Liver (tissue), 3 donors: ENCODE data around the gene ELOA.

Source experiments
- RXRA ChIP-seq, 2 donors: IDR thresholded peaks; 2 replicates each; pipeline ENCODE4 v1.6.1; 2017 to 2018; ENCODE audit warnings: antibody characterized with exemption in 2 of 2, mild to moderate bottlenecking in 1 of 2
- TAF1 ChIP-seq: conservative IDR thresholded peaks from 2 replicates; pipeline ENCODE4 v1.6.1; 2016; ENCODE audit warnings: antibody characterized with exemption, mild to moderate bottlenecking
- TF ChIP-seq, protein P1 (sequence below): fragments of 150-350 bp; IDR thresholded peaks from 2 replicates; pipeline ENCODE4 v1.5.1; 2017; ENCODE audit warnings: improper control_type of control experiment, low read depth, low read length; ENCODE audit not compliant: missing input control
- donor health status: healthy.
- donor health status: healthy.

DNA sequence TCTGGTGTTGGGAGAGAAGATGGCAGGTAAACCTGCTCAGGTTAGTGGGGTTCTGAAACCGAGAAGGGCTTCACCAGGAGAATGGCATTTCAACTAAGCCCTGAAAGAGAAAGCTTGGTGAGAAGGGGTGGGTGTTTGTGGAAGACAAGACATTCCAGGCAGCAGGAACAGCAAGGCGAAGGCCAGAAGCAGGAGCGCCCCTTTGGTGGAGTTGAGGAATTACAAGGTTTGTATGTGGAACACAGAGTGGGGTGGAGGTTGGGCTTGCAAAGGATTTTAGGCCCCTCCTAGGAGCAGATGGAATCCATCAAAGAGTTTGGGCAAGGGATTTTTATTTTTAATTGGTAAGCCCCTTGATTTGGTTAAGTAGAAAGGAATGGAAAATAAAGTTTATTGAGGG is 24.8 kb upstream of the ELOA start:
- TF ChIP-seq, protein P1, sequence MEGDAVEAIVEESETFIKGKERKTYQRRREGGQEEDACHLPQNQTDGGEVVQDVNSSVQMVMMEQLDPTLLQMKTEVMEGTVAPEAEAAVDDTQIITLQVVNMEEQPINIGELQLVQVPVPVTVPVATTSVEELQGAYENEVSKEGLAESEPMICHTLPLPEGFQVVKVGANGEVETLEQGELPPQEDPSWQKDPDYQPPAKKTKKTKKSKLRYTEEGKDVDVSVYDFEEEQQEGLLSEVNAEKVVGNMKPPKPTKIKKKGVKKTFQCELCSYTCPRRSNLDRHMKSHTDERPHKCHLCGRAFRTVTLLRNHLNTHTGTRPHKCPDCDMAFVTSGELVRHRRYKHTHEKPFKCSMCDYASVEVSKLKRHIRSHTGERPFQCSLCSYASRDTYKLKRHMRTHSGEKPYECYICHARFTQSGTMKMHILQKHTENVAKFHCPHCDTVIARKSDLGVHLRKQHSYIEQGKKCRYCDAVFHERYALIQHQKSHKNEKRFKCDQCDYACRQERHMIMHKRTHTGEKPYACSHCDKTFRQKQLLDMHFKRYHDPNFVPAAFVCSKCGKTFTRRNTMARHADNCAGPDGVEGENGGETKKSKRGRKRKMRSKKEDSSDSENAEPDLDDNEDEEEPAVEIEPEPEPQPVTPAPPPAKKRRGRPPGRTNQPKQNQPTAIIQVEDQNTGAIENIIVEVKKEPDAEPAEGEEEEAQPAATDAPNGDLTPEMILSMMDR: peak; percentile 21
- TF ChIP-seq RXRA (IDR thresholded peaks at IDR 0.05): no peak
- TF ChIP-seq TAF1: no peak
